Measurements from ENCODE around the gene RNF217. TPM values are rescaled to one million over a fixed set of nuclear protein-coding genes. Genes with fewer than 3 reads are reported as not detected.

The RNF217 gene
- total RNA-seq, 1 donor from 2014 or later: 14.1 TPM

DNA sequence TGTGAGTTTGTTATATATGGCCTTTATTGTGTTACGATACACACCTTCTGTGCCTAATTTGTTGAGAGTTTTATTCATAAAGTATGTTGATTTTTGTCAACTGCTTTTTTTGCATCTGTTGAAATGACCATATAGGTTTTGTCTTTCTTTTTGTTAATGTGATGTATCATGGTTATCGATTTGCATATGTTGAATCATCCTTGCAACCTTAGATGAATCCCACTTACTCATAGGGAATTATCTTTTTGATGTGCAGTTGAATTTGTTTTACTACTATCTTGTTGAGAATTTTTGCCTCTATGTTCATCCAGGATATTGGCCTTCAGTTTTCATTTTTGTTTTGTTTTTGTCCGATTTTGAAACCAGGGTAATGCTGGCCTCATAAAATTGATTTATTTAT lies 145.7 kb downstream of the RNF217 start:
- intact Hi-C loops (cut with micrococcal nuclease): no loop called here
- H3K4me1 ChIP-seq: peaks cover 5% of the 10 kb centered on the region
- H3K36me3 ChIP-seq: no peaks in the 10 kb centered on the region
- H3K27ac ChIP-seq (replicated peaks): no peak overlapping the region
- H3K27me3 ChIP-seq (ENCODE audit: low read depth): no peaks in the 10 kb centered on the region
- no peak overlapping the region for H3K4me3 ChIP-seq
- peaks cover 43% of the 10 kb centered on the region for H3K9me3 ChIP-seq (replicated peaks)
- no peak for DNase-seq
- TF ChIP-seq CTCF (IDR thresholded peaks at IDR 0.05; ENCODE audit: borderline replicate concordance): no peak

GRCh38 chr6:125110056-125110455 lies 147.8 kb downstream of the RNF217 start:
- H3K36me3 ChIP-seq: no peaks in the 10 kb centered on the region
- H3K9me3 ChIP-seq (replicated peaks): peaks cover 43% of the 10 kb centered on the region
- H3K27me3 ChIP-seq (ENCODE audit: low read depth): no peaks in the 10 kb centered on the region
- no peak for TF ChIP-seq CTCF (IDR thresholded peaks at IDR 0.05; ENCODE audit: borderline replicate concordance)
- no peaks in the 10 kb centered on the region for H3K4me1 ChIP-seq
- no peak for DNase-seq
- intact Hi-C loops (cut with micrococcal nuclease): no loop called here
- H3K27ac ChIP-seq (replicated peaks): no peak overlapping the region
- H3K4me3 ChIP-seq: no peak overlapping the region

DNA sequence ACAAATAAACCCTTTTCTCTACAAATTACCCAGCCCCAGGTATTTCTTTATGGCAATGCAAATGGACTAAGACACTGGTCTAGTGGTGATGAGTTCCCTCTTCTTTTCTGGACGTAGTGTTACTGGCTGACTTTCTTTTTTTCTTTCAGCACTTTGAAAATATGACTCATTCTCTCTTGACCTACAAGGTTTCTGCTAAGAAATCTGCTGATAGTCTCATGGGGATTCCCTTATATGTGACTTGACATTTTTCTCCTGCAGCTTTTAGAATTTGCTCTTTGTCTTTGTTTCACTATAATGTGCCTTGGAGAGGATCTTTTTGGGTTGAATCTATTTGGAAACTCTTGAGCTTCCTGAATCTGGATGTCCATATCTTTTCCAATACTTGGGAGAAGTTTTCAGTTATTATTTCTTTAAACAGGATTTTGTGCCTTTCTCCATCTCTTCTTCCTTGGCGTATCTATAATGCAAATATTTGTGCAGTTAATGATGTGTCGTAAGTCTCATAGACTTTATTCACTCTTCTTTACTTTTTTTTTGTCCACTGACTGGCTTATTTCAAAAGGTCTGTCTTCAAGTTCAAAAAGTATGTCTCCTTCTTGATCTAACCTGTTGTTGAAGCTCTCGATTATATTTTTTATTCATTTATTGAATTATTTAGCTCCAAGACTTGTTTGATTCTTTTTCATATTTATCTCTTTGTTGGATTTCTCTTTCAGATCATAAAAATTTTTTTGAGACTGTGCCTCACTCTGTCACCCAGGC lies 149.2 kb downstream of the RNF217 start:
- H3K27ac ChIP-seq (replicated peaks): no peak overlapping the region
- intact Hi-C loops (cut with micrococcal nuclease): no loop called here
- H3K9me3 ChIP-seq (replicated peaks): peaks cover 43% of the 10 kb centered on the region
- TF ChIP-seq CTCF (IDR thresholded peaks at IDR 0.05; ENCODE audit: borderline replicate concordance): no peak
- H3K4me1 ChIP-seq: no peaks in the 10 kb centered on the region
- no peaks in the 10 kb centered on the region for H3K36me3 ChIP-seq
- no peaks in the 10 kb centered on the region for H3K27me3 ChIP-seq (ENCODE audit: low read depth)
- no peak overlapping the region for H3K4me3 ChIP-seq
- no peak for DNase-seq

DNA sequence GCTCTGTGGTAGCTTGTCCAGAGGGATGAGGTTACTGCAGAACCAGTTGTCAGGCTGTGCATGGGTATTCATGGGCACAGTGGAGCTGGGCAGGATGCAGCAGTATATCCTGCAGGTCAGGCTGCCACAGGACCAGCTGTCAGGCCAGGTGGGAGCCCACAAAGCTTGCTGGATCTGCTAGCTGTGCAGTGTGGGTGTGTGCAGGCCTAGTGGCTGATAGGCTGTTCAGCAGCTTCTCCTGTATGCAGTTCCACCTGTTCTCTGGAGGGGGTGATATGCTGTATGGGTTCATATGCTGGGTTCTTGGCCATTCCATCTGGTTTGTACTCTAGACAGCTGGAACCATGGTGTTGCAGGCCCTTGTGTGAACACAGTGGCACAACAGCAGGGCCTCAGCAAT lies 150.7 kb downstream of the RNF217 start:
- Histone ChIP-seq H3K4me1 (no peaks in the 10 kb centered on the region), H3K27me3 (ENCODE audit: low read depth) (no peaks in the 10 kb centered on the region), H3K36me3 (no peaks in the 10 kb centered on the region), H3K9me3 (replicated peaks) (peaks cover 43% of the 10 kb centered on the region), H3K4me3 (no peak overlapping the region), H3K27ac (replicated peaks) (no peak overlapping the region)
- no peak for DNase-seq
- intact Hi-C loops (cut with micrococcal nuclease): no loop called here
- TF ChIP-seq CTCF (IDR thresholded peaks at IDR 0.05; ENCODE audit: borderline replicate concordance): no peak

GRCh38 chr6:125114248-125114858 lies 152.1 kb downstream of the RNF217 start:
- intact Hi-C loops (cut with micrococcal nuclease): loop anchor here (2.0 kb wide), 1 partner anchor 244 kb away; no protein-coding TSS in a partner anchor
- Histone ChIP-seq H3K4me3 (no peak overlapping the region), H3K36me3 (no peaks in the 10 kb centered on the region), H3K4me1 (no peaks in the 10 kb centered on the region), H3K9me3 (replicated peaks) (peaks cover 33% of the 10 kb centered on the region), H3K27ac (replicated peaks) (no peak overlapping the region), H3K27me3 (ENCODE audit: low read depth) (no peaks in the 10 kb centered on the region)
- TF ChIP-seq CTCF (IDR thresholded peaks at IDR 0.05; ENCODE audit: borderline replicate concordance): peak; percentile 92
- DNase-seq: no peak
